Measurements from ENCODE around the gene EP400. TPM values are rescaled to one million over a fixed set of nuclear protein-coding genes. Genes with fewer than 3 reads are reported as not detected.

EP400 gene
- total and polyA plus RNA-seq, 8 donors: 33.5 to 49.9 (median 41.4) TPM

GRCh38 chr12:131916306-131917138 lies 33.2 kb upstream of the EP400 start:
- H3K4me1 ChIP-seq: peaks cover 0 to 8% of the 10 kb centered on the region in 2 donors
- peaks cover 0 to 92% of the 10 kb centered on the region in 2 donors for H3K36me3 ChIP-seq
- H3K27me3 ChIP-seq: no peaks in the 10 kb centered on the region
- DNase-seq: peak in 1 of 4 donors; percentile 79
- no peak for TF ChIP-seq CTCF (IDR thresholded peaks at IDR 0.05)
- no peak overlapping the region for H3K27ac ChIP-seq
- ATAC-seq: peak; percentile 8
- H3K9me3 ChIP-seq: no peaks in the 10 kb centered on the region
- H3K4me3 ChIP-seq: no peak overlapping the region
- intact Hi-C loops (cut with DNase I): no loop called here

GRCh38 chr12:131917139-131917710 lies 32.5 kb upstream of the EP400 start:
- Histone ChIP-seq H3K4me1 (peaks cover 0 to 7% of the 10 kb centered on the region in 2 donors), H3K27ac (no peak overlapping the region), H3K4me3 (no peak overlapping the region), H3K36me3 (peaks cover 0 to 92% of the 10 kb centered on the region in 2 donors), H3K9me3 (no peaks in the 10 kb centered on the region), H3K27me3 (no peaks in the 10 kb centered on the region)
- intact Hi-C loops (cut with DNase I): no loop called here
- DNase-seq (peak in 1 of 4 donors; percentile 60), ATAC-seq (no peak)
- TF ChIP-seq CTCF (IDR thresholded peaks at IDR 0.05): no peak

- Histone ChIP-seq H3K36me3 (peaks cover 0 to 91% of the 10 kb centered on the region in 2 donors), H3K4me3 (no peak overlapping the region), H3K4me1 (peaks cover 0 to 1% of the 10 kb centered on the region in 2 donors), H3K27me3 (no peaks in the 10 kb centered on the region), H3K27ac (no peak overlapping the region), H3K9me3 (no peaks in the 10 kb centered on the region)
- DNase-seq (peak in 1 of 4 donors; percentile 66), ATAC-seq (no peak)
- no peak for TF ChIP-seq CTCF (IDR thresholded peaks at IDR 0.05)
- intact Hi-C loops (cut with DNase I): no loop called here
Observed at GRCh38 chr12:131917711-131918306, 31.9 kb upstream of the EP400 start.

DNA sequence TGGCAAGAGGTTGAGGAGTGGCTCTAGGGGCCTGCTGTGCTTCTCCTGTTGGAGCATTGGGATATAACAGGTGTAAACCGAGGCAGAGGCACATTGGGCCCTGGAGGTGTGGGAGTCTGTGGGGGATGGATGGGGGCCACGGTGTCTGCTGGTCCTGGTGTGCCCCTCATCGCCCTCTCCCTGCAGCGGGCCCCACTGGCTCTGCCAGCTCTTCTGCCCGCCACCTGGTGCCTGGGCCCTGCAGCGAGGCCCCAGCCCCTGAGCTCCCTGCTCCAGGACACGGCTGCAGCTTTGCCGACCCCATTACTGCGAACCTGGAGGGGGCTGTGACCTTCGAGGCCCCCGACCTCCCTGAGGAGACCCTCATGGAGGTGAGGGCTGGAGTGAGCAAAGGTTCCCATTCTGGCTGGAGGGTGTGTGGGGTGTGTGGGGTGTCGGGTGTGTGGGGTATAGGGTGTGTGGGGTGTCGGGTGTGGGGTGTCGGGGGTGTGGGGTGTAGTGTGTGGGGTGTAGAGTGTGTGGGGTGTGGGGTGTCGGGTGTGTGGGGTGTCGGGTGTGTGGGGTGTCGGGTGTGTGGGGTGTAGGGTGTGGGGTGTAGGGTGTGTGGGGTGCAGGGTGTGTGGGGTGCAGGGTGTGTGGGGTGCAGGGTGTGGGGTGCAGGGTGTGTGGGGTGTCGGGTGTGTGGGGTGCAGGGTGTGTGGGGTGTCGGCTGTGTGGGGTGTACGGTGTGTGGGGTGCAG lies 31.3 kb upstream of the EP400 start:
- no peak overlapping the region for H3K27ac ChIP-seq
- no peak for ATAC-seq

More for the DNA sequence above, 31.3 kb upstream of the EP400 start:
- Histone ChIP-seq H3K4me3 (no peak overlapping the region), H3K36me3 (peaks cover 0 to 87% of the 10 kb centered on the region in 2 donors), H3K4me1 (no peaks in the 10 kb centered on the region), H3K27me3 (no peaks in the 10 kb centered on the region), H3K9me3 (no peaks in the 10 kb centered on the region)
- no peak for DNase-seq
- intact Hi-C loops (cut with DNase I): no loop called here
- no peak for TF ChIP-seq CTCF (IDR thresholded peaks at IDR 0.05)
